Neural progenitor cell (in vitro differentiated cells): ENCODE measurements around the gene ZDHHC22. TPM values are rescaled to one million over a fixed set of nuclear protein-coding genes. Genes with fewer than 3 reads are reported as not detected.
A peak's percentile ranks its signal among the peaks of the same experiment; 100 is the strongest.

Experiments used
- DNase-seq: peaks from one replicate; pipeline ENCODE4 v3.0.0-alpha.2; 2016; ENCODE audit warnings: low spot score
- H2AFZ ChIP-seq: fragments of 200-600 bp; sonication (generic); replicated peaks from 2 replicates; pipeline ENCODE4 v1.6.1; 2016; ENCODE audit warnings: antibody characterized with exemption
- H3F3A ChIP-seq: fragments of 200-600 bp; sonication (generic); 2 replicates; pipeline ENCODE4 v1.6.1; 2016; ENCODE audit warnings: antibody characterized with exemption, low read depth
- H3K27ac ChIP-seq: fragments of 200-600 bp; sonication (generic); 2 replicates; pipeline ENCODE4 v1.5.1; 2016; ENCODE audit warnings: mild to moderate bottlenecking
- H3K27me3 ChIP-seq: fragments of 200-600 bp; sonication (generic); 2 replicates; pipeline ENCODE4 v1.6.1; 2016; ENCODE audit warnings: mild to moderate bottlenecking, moderate library complexity
- H3K36me3 ChIP-seq: fragments of 200-600 bp; sonication (generic); 2 replicates; pipeline ENCODE4 v1.5.1; 2016
- H3K4me1 ChIP-seq: fragments of 200-600 bp; sonication (generic); 2 replicates; pipeline ENCODE4 v1.6.1; 2016; ENCODE audit warnings: mixed run types
- H3K4me2 ChIP-seq: fragments of 200-600 bp; sonication (generic); 2 replicates; pipeline ENCODE4 v1.6.1; 2016
- H3K4me3 ChIP-seq: fragments of 200-600 bp; sonication (generic); 2 replicates; pipeline ENCODE4 v1.5.1; 2016
- H3K79me2 ChIP-seq: fragments of 200-600 bp; sonication (generic); 2 replicates; pipeline ENCODE4 v1.6.1; 2016; ENCODE audit warnings: low read depth
- H3K9ac ChIP-seq: fragments of 200-600 bp; sonication (generic); 2 replicates; pipeline ENCODE4 v1.6.1; 2016
- H3K9me3 ChIP-seq: fragments of 200-600 bp; sonication (generic); 2 replicates; pipeline ENCODE4 v1.5.1; 2016; ENCODE audit warnings: low read depth
- H4K20me1 ChIP-seq: fragments of 200-600 bp; sonication (generic); 2 replicates; pipeline ENCODE4 v1.6.1; 2016; ENCODE audit warnings: low read depth
- H3K27ac Mint-ChIP-seq: 3 replicates; pipeline ENCODE4 v1.8.0; 2021; ENCODE audit warnings: mixed read lengths
- H3K27me3 Mint-ChIP-seq: 2 replicates; pipeline ENCODE4 v1.8.0; 2022; ENCODE audit warnings: low read depth, mild to moderate bottlenecking, inconsistent platforms, moderate library complexity, mixed read lengths; ENCODE audit not compliant: insufficient read depth
- H3K36me3 Mint-ChIP-seq: 3 replicates; pipeline ENCODE4 v1.8.0; 2021; ENCODE audit warnings: mixed read lengths
- H3K4me1 Mint-ChIP-seq: 3 replicates; pipeline ENCODE4 v1.8.0; 2021; ENCODE audit warnings: mixed read lengths
- H3K4me3 Mint-ChIP-seq: 3 replicates; pipeline ENCODE4 v1.8.0; 2021; ENCODE audit warnings: mild to moderate bottlenecking, moderate library complexity, mixed read lengths
- H3K9me3 Mint-ChIP-seq: 3 replicates; pipeline ENCODE4 v1.8.0; 2020; ENCODE audit warnings: mixed read lengths
- CTCF ChIP-seq: fragments of 200-600 bp; sonication (generic); IDR thresholded peaks from 2 replicates; pipeline ENCODE4 v1.5.1; 2017; ENCODE audit warnings: antibody characterized with exemption, mild to moderate bottlenecking
- EZH2 ChIP-seq: fragments of 200-600 bp; sonication (generic); IDR thresholded peaks from 2 replicates; pipeline ENCODE4 v1.6.1; 2017; ENCODE audit warnings: antibody characterized with exemption, mild to moderate bottlenecking, moderate library complexity
- EZH2phosphoT487 ChIP-seq: fragments of 200-600 bp; sonication (generic); IDR thresholded peaks from 2 replicates; pipeline ENCODE4 v1.6.1; 2017; ENCODE audit warnings: antibody characterized with exemption
- total RNA-seq: library from RNA; depleted of rRNA; stranded (reverse); fragments of >200 nt; gene quantifications from 2 replicates; pipeline ENCODE4 v1.2.3, GENCODE V29; 2015; ENCODE audit warnings: low replicate concordance

The ZDHHC22 gene
- total RNA-seq, 1 donor from 2014 or later: 0.07 TPM

GRCh38 chr14:77105145-77105939 lies 36.2 kb downstream of the ZDHHC22 start:
- Histone ChIP-seq H3K4me2 (peak overlapping the region; percentile 69), H2AFZ (no peak overlapping the region), H3F3A (peaks cover 42% of the 10 kb centered on the region), H3K27ac (peak overlapping the region; percentile 54), H4K20me1 (peaks cover 43% of the 10 kb centered on the region), H3K27me3 (no peaks in the 10 kb centered on the region), H3K36me3 (peaks cover 4% of the 10 kb centered on the region), H3K9ac (no peak overlapping the region), H3K9me3 (no peaks in the 10 kb centered on the region), H3K4me3 (peak overlapping the region; percentile 23), H3K79me2 (peaks cover 45% of the 10 kb centered on the region), H3K4me1 (peaks cover 43% of the 10 kb centered on the region)
- H3K4me1 Mint-ChIP-seq: peaks cover 76% of the 10 kb centered on the region
- DNase-seq: peak; percentile 52
- H3K36me3 Mint-ChIP-seq: peaks cover 22% of the 10 kb centered on the region
- TF ChIP-seq EZH2 (no peak), EZH2phosphoT487 (no peak), CTCF (no peak)
- peak overlapping the region; percentile 80 for H3K27ac Mint-ChIP-seq
- H3K9me3 Mint-ChIP-seq: no peaks in the 10 kb centered on the region
- no peak overlapping the region for H3K4me3 Mint-ChIP-seq
- H3K27me3 Mint-ChIP-seq: no peaks in the 10 kb centered on the region

GRCh38 chr14:77104393-77104792 lies 37.2 kb downstream of the ZDHHC22 start:
- peak overlapping the region; percentile 2 for H3K4me3 Mint-ChIP-seq

GRCh38 chr14:77103951-77104350 lies 37.6 kb downstream of the ZDHHC22 start:
- H3K9ac ChIP-seq: no peak overlapping the region
- H3K9me3 Mint-ChIP-seq: no peaks in the 10 kb centered on the region
- H3K27me3 Mint-ChIP-seq: no peaks in the 10 kb centered on the region
- peak overlapping the region; percentile 2 for H3K4me3 Mint-ChIP-seq
- no peak overlapping the region for H2AFZ ChIP-seq
- H3K27ac Mint-ChIP-seq: peak overlapping the region; percentile 33
- TF ChIP-seq EZH2 (no peak), CTCF (no peak), EZH2phosphoT487 (no peak)
- no peaks in the 10 kb centered on the region for H3K9me3 ChIP-seq
- peaks cover 74% of the 10 kb centered on the region for H3K4me1 Mint-ChIP-seq
- peaks cover 30% of the 10 kb centered on the region for H4K20me1 ChIP-seq
- H3F3A ChIP-seq: peaks cover 28% of the 10 kb centered on the region
- H3K36me3 Mint-ChIP-seq: peaks cover 18% of the 10 kb centered on the region
- no peak overlapping the region for H3K4me3 ChIP-seq
- no peak for DNase-seq
- H3K27ac ChIP-seq: no peak overlapping the region
- H3K36me3 ChIP-seq: peaks cover 4% of the 10 kb centered on the region
- no peak overlapping the region for H3K4me2 ChIP-seq
- no peaks in the 10 kb centered on the region for H3K27me3 ChIP-seq
- peaks cover 59% of the 10 kb centered on the region for H3K79me2 ChIP-seq
- H3K4me1 ChIP-seq: peaks cover 35% of the 10 kb centered on the region

More at GRCh38 chr14:77104393-77104792, 37.2 kb downstream of the ZDHHC22 start:
- H3K9me3 ChIP-seq: no peaks in the 10 kb centered on the region
- TF ChIP-seq EZH2 (no peak), CTCF (no peak), EZH2phosphoT487 (no peak)
- H3K79me2 ChIP-seq: peaks cover 55% of the 10 kb centered on the region
- H3K27me3 ChIP-seq: no peaks in the 10 kb centered on the region
- peaks cover 34% of the 10 kb centered on the region for H4K20me1 ChIP-seq
- H3K4me1 ChIP-seq: peaks cover 34% of the 10 kb centered on the region
- H3F3A ChIP-seq: peaks cover 32% of the 10 kb centered on the region
- H3K4me1 Mint-ChIP-seq: peaks cover 74% of the 10 kb centered on the region
- peaks cover 4% of the 10 kb centered on the region for H3K36me3 ChIP-seq
- H2AFZ ChIP-seq: no peak overlapping the region
- H3K27ac ChIP-seq: peak overlapping the region; percentile 35
- no peaks in the 10 kb centered on the region for H3K9me3 Mint-ChIP-seq
- no peak overlapping the region for H3K9ac ChIP-seq
- peak overlapping the region; percentile 69 for H3K4me2 ChIP-seq
- H3K36me3 Mint-ChIP-seq: peaks cover 21% of the 10 kb centered on the region
- peak overlapping the region; percentile 80 for H3K27ac Mint-ChIP-seq
- DNase-seq: no peak
- H3K4me3 ChIP-seq: peak overlapping the region; percentile 23
- no peaks in the 10 kb centered on the region for H3K27me3 Mint-ChIP-seq
